Forelimb muscle (tissue), 1 donor: ENCODE results near the gene CCBE1. TPM values are rescaled to one million over a fixed set of nuclear protein-coding genes. Genes with fewer than 3 reads are reported as not detected.
"Not testable (repeated sequence)": the region's sequence is repeated elsewhere in the genome, so short reads cannot be mapped to it uniquely, and the experiment has no call there.

Experiments
- DNase-seq: peaks from one replicate; pipeline ENCODE4 v3.0.0-alpha.2; 2013; ENCODE audit warnings: low read depth
- polyA plus RNA-seq: library from polyadenylated mRNA; unstranded; fragments of 120-200 nt; gene quantifications from one replicate; pipeline ENCODE4 v1.2.1, GENCODE V29; 2013; ENCODE audit not compliant: insufficient read length

The CCBE1 gene
- polyA plus RNA-seq, 1 donor, result 3.3 TPM

GRCh38 chr18:59540346-59540745 is 156.9 kb downstream of the CCBE1 start:
- no peak for DNase-seq

DNA sequence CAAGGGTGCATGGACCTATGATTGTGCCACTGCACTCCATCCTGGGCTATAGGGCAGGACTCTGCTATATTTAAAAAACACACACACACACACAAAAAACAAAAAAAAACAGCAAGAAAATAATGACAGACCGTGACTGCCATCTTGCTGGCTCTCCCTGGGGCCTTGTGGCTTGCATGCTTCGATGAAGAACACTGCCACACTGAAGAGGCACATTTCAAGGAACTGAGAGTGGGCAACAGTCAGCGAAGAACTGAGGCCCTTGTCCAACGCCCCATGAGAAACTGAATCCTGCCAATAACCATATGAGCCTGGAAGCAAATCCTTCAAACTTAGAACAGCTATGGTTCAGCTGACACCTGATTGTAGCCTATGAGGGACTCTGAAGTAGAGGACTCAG is 158.1 kb downstream of the CCBE1 start:
- no peak for DNase-seq

DNA sequence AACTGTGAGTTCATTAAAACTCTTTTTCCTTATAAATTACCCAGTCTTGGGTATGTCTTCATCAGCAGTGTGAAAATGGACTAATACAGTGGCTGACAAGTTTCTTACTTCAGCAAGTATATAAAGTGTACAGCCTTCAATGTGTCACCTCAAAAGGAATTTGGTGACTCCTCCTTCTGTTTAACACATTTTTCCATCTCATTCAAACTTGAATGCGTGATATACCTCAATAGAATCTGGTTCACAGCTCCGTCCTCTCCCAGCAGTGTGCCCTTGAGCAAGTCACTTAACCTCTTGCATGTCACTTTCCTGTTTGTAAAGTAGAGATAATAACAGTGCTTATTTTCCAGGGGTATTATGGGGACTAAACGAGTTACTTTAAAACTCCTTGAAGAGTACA is 159.6 kb downstream of the CCBE1 start:
- DNase-seq, result no peak

DNA sequence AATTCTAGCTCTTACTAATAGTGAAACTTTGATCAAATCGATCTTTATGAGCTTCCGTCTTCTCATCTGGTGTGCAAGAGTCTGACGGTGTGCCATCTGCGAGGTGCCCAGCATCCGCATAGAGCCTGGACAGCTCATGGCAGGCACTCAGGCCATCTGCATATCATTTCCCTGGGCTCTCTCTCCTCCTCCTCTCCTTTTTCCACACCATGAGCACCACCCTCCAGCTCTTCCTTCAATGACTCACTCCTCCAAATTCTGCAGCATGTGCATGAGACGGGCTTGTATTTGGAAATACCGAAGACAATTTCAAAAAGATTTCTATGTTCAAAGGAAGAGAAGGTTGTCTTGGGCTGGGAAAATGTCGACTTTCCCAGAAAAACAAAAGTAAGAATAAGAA is 161.1 kb downstream of the CCBE1 start:
- DNase-seq, result no peak

- no peak for DNase-seq
These were observed 162.2 kb downstream of the CCBE1 start for GRCh38 chr18:59535055-59535454.

- DNase-seq, result no peak
These were observed 168.4 kb downstream of the CCBE1 start for GRCh38 chr18:59528866-59529265.

- peak; percentile 26 for DNase-seq
These were observed 176.5 kb downstream of the CCBE1 start for GRCh38 chr18:59520562-59521355.

DNA sequence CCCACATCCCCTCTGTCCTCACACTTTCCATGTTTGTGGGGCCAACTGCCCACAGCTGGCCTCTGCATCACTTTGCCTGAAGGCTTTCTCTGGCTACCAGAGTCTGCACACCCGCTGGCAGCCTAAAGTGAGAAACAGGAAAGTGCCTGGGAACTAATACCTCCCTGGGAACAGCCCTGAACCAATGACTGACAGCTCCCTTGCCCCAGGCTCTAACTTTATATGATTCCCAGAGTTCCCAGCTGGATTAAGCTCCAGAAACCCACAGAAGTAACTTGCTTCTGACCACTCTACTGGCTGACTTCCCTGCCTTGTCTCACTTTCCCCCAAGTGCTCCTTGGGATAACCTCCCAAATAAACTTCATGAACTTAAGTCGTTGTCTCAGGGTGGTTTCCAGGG is 178.5 kb downstream of the CCBE1 start:
- no peak for DNase-seq

- no peak for DNase-seq
These were observed 179.6 kb downstream of the CCBE1 start for GRCh38 chr18:59517446-59518165.

DNA sequence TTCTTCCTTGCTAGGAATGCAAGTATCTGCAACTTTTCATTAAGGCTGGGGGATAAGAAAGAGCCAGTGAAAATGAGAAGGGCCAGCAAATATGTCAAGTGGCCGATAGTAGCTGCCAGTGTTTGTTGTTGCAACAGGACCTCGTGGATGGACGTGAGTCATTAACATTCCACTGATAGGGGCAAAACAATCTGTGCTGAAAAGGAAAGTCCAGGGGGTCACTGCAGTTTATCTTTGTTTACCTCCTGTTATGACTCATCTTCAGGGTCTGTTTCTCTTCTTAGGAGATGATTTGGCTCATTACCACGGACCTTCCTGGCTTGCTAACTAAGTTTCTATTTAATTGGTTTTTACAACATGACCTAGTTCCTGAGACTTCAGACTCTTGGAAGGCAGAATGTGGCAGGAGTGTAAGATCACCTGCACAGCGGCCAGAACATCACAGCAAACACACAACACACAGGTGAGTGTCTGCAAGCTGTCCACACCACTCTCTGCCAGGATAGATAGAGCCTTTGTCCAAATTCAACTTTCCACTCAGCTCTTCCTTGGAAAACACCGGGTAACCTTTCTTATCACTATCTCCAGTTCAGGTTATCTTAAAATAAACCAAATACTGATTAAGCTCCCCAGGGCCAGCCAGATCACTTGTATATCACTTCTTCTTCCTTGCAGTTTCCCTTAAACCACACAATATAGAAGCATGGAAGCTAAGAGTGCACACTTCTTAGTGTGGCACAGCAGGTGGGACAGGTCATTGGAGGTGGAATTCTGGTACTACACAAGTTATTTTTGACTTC is 180.7 kb downstream of the CCBE1 start:
- no peak for DNase-seq

DNA sequence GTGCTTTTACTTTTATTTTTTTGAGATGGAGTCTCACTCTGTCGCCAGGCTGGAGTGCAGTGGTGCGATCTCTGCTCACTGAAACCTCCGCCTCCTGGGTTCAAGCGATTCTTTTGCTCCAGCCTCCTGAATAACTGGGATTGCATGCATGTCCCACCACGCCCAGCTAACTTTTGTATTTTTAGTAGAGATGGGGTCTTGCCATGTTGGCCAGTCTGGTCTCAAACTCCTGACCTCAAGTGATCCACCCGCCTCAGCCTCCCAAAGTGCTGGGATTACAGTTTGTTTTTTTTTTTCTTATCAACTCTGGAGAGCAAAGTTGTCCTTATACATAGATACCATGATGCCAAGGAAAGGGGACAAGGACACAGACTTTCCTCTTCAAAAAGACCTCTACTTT is 181.3 kb downstream of the CCBE1 start:
- DNase-seq, result not testable (repeated sequence)

GRCh38 chr18:59515147-59515546 is 182.1 kb downstream of the CCBE1 start:
- no peak for DNase-seq

GRCh38 chr18:59514203-59514602 is 183.0 kb downstream of the CCBE1 start:
- no peak for DNase-seq

DNA sequence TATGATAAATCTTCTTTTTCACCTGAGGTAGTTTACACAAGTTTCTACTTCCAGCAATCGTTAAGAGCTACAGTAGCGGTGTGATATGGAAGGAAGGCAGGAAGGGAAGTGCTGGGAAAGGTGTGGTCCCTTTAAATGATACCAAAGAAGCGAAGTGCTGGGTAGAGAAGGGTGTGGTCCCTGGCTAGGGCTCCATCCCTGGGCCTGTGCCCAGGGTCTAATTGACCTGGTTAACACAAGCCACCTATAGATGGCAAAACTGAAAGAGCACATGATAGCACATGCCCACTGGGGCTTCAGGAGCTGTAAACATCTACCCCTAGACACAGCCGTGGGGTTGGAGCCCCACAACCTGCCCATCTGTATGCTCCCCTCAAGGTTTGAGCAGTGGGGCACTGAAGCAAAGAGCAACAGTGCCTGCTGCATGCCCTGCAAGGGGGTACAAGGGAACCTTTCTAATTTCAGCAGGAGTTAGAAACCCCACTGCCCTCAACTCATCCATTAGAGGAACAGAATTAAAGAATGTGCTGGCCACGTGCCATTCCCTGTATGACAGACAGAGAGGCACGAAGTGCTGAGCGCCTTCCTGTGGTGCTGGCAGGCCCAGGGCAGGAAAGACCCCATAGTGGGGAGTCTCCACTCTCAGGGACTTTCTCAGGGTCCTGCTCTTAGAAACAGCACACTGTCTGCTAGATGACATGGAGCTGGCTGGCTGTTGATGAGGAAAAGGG is 185.0 kb downstream of the CCBE1 start:
- DNase-seq, result no peak

- no peak for DNase-seq
These were observed 187.5 kb downstream of the CCBE1 start for GRCh38 chr18:59509481-59510442.

- DNase-seq, result no peak
These were observed 191.9 kb downstream of the CCBE1 start for GRCh38 chr18:59505356-59505755.

GRCh38 chr18:59502274-59503175 is 194.7 kb downstream of the CCBE1 start:
- DNase-seq, result no peak

DNA sequence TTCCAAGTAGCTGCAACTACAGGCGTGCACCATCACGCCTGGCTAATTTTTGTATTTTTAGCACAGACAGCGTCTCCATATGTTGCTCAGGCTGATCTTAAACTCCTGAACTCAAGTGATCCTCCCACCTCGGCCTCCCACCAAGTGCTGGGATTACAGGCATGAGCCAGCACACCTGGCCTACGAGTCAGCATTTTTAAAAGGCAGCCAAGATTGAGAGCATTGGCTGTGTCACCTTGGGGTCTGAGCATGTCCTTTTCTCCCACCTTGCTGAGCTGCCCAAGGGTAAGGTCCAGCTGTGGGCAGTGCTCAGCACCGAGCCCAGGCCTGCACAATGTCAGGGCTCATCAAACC is 195.3 kb downstream of the CCBE1 start:
- DNase-seq, result no peak

DNA sequence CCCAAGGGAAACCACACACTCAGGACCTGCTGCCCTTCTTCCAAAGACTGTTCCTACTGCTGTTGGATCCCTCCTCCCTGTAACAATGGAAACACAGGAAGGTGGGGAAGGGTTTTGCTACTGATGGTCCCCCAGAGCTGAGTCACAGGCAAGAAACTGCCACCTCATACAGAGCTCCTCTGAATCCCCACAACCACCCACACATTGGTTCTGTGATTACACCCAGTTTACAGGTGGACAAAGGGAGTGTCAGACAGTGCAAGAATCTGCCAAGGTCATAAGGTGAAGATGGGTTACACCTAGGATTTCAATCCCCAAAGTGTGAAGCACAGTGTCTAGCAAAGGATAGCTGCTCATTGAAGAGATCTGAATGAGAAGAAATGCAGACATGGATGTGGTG is 196.5 kb downstream of the CCBE1 start:
- no peak for DNase-seq
